NOMO-1 treated with DMSO at 0.1 percent for 48 hours (cell line): ENCODE results near the gene NR3C2.

Source experiments
- DNase-seq: peaks from one replicate; lab custom pipeline; 2025; ENCODE audit not compliant: unreplicated experiment; lab: John Stamatoyannopoulos, UW

The NR3C2 gene

DNA sequence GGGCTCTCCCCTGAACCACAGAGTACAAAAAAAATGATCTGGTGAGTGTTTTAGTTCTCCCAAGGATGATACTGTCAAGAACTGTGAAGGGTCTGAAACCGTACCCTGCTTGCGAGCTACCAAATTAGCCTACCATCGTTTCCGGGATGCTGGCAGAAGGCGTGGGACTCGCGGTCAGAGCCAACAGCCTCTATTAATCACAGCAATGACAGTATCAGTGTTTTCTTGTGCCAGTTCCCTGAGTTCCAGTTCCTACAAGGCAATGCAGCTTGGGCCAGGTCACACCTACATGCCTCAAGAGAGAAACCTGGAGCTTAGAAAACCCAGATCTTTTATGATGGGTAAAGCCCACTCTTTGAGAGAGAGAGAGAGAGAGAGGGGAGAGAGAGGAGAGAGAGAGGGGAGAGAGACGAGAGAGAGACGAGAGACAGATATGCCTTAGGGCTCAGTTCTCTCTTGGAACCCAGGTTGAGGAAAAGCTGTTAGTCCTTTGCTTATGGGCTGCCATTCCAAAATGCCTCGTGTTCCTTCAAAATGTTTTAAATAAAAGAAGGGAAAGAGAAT is 382.5 kb downstream of the NR3C2 start:
- peak; percentile 8 for DNase-seq

DNA sequence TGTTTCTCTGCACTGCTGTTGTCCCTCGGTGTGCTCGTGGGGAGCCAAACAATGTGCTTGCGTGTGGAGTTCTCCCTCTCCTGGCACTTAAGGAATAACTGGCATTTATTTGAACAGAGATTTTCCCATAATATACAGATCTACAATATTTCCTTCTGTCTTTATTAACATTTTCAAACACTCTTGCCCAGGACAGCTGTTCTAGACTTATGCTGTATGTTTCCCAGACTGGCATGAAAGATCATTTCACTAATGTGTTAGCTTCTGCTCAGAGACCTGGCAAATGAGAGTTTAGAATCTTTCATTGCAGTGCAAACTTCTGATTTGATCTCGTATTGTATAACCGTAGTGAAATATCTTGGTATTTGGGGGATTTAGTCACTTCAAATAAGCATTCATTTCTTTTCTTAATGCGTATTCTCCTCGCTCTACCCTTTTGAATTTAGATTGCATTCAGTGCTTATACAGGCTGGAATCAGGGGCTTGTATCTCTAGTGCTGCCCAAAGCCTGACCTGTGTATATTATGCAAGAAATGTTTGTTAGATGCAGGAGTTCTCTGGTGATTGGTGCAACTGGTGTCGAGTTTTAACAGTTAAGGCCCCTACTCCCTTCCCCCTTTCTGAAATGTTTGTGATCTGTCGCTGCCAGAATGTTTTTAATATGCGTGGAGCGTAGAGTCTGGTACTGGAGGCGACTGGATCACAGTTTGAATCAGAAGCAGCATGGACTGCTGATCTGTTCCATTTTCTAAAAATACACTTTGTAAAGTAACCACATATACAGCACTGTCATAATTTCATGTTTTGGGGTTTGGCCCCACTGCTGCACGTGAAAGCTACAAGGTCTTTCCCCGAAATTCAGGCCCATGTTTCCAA is 384.0 kb downstream of the NR3C2 start:
- no peak for DNase-seq

DNA sequence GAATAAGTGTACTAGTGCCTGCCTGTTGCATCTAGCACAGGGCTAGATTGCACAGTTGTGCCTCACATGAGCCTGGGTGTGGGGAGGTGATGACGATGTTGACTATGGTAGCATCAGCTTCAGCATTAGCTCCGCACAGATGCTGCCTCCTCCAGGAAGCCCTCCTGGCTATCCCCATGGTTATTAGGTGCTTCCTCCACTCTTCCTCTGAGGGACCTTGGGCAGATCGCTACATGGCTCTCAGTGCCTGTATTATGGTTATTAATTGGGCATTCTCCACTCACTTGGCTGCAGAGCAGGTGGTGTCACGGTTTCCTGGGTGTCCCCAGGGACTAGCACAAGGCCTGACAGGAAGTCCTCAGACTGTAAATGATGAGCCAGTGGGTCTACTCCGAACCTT is 384.7 kb downstream of the NR3C2 start:
- no peak for DNase-seq

DNA sequence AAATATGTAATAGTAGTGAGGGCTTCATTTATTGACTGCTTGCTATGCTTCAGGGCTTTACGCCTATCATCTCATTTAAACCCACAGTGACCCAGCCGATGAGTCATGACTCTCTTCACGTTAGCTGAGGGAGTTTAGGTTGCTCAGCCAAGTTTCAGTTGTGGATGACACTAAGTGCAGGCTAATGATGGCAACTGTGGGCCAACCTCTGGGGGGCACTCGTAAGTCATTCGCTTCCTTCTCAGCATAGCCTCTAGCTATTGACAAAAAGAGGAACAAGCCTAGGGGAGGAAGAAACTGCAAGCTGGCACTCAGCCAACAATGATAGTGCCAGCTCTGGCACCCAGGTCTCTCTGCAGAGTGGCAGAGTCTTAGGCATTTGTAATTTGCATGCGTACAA is 385.3 kb downstream of the NR3C2 start:
- peak; percentile 97 for DNase-seq

DNA sequence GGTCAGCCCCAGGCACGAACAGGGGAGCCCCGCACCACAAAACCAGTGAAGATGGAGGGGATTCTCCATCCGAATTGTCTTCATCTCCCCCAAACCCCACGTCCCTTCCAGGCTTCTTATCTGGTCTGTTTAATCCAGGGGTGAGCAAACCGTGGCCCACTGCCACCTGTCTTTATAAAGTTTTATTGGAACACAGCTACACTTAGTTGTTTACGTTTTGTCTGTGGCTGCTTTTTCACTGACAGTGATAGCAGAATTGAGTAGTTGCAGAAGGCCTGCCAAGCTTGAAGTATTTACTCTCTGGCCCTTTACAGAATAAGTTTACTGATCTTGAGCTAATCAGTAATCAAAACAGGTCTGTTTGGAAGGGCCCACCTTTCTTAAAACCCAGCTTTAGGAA is 386.4 kb downstream of the NR3C2 start:
- no peak for DNase-seq

DNA sequence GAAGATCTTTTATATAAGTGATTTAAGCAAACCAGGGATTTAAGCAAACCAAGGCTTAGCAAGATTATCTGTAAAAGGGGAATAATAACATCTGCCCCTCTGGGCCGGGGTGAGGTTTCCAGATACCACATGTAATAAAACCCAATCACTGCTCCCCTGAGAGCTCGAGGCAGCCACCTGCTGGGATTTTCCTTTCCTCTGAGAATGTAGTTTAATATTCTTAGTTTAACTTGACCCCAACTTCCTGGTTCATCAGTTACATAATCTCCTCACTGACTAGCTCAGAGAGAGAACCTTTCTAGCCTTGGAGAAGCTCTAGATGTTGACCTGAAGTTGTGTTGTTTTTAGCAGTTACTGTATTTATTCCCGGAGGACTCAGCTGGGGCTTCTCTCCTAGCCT is 387.9 kb downstream of the NR3C2 start:
- peak; percentile 46 for DNase-seq

DNA sequence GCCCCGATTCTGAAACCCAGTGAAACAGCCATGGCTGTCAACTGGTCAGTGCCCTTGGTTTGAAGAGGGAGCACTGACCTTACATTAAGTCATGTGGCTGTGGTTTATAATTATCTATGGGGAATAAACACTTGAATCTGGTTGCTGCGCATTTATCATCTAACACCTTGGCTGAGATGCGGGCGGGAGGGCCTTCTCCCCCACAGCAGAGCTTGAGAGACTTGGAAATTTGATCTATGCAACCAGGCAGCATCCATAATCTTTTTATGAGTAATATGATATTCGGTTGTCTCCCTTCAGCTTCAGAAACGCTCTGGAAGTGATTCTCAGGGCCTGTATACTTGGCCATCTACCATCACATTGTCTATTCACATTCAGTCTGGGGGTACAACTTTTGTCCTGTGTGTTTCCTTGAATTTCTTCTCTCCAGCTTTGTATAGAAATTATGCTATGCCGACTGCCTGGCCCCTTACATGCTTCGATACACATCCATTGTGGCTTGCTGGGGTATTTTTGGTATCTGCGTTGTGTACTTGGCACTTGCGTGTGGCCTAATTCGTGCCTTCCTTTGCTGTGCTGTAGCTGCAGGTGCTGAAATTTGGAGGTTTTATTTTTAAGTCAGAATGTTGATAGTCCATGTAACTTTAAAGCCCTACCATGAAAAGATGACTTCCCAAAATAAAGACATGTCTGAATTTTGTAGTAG is 388.8 kb downstream of the NR3C2 start:
- no peak for DNase-seq

DNA sequence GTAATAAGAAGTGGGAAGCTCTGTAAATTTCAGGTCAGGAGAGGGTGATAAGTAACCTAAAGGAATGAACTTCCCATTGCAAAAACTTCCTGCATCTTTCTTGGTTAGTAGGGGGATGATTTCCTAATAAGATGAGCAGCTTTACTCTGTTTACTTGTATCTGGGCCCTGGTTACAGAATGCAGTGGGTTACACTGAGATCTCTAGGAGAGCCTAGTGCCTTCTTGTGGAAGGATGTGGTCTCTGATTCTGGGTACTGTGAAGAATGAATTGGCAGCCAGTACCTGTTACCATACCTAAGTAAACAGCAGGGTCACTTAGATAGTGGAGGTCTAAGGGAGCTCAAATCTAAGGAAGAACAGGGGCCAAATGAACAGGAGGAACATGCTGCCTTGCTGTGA is 389.8 kb downstream of the NR3C2 start:
- DNase-seq, result no peak

DNA sequence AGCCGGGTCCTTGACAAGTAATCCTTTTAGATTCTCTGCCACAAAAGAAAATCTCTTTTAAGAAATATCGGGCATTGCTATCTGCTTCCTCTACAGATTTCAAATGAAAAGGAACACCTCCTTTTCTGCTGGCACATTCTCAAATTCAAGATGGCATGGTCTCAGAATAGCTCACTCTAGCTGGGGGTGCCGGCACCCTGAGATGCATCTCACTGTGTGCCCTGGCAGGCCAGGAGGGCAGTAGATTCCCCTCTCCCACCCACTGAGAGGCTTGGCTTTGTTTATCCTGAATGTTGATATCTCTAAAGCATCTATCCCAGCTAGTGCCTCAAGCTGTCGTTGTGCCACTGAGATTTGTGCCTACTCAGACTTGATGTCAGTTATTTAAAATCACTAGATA is 390.8 kb downstream of the NR3C2 start:
- DNase-seq, result no peak

DNA sequence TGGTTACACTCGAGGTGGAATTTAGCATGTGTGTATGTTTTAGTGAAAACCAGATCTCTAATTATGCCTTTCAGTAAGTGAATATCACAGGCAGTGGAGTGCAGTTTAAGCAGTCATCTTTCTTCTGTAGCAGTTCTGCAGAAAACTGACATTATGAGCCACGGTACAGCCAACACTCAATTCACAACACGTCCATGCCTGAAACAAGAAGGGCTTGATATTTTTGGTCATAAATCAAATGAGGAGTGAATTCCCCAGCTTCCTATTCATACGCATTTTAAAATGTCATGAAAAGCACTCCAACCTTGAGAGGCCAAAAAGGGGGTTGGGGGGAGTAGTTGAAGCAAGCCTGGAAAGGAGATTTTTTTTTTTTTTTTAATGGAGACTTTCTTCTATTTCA is 393.6 kb downstream of the NR3C2 start:
- no peak for DNase-seq

DNA sequence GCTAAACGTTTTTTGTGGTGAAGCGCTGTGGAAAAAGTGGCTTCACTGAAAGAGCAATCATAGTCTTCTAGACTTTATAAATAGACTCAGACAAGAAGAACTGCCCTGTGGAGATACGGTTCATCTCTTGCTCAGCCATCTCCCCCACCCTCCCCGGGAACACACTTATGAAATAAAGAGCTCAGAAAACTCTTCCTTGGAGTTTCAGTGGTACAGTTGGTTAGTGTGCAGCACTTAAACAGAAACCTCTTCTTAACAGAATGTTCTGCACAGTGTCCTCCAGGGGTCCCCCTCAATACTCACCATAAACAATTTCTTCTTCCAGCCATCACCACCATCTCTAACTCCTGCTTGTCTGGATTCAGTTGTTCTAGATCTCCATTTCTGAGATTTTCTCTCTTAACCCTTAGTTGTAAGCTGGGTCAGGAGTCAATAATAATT is 397.3 kb downstream of the NR3C2 start:
- DNase-seq, result no peak

DNA sequence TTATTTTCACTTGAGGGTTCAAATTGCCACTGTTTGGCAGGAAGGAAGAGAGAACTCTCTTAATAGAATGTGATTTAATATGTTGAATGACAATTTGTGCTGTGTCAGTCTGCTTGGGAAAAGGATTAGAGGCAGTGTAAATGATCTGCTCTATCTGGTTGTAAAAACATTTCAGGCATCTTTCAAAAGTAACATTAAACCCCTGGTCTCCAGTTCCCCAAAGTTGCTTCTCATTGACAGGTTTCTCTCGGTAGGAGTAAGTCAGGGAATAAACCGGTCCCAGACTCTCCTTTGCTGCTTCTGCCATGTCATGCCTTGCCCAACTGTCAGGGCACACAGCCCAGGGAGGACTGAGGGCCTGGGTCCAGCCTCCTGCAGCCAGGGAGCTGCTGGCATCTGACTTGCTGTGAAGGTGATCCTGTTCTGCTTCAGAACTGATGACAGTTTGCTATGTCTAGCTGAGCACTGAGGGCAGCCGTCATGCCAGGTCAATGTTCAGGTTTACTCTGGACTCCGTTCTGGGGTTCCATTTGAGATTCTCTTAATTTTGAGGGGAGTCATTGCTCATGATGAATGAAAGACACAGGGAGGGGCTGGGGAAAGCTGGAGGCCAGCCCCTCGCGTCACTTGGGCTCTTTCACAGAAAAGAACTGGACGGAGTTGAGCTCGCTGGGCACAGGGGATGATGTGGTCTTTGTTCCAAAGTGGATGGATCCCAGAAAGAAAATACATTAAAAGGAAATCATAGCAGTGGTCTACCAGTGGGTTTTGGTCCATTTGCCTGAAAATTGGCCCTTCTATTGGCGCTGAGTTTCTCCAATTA is 397.9 kb downstream of the NR3C2 start:
- DNase-seq, result no peak

DNA sequence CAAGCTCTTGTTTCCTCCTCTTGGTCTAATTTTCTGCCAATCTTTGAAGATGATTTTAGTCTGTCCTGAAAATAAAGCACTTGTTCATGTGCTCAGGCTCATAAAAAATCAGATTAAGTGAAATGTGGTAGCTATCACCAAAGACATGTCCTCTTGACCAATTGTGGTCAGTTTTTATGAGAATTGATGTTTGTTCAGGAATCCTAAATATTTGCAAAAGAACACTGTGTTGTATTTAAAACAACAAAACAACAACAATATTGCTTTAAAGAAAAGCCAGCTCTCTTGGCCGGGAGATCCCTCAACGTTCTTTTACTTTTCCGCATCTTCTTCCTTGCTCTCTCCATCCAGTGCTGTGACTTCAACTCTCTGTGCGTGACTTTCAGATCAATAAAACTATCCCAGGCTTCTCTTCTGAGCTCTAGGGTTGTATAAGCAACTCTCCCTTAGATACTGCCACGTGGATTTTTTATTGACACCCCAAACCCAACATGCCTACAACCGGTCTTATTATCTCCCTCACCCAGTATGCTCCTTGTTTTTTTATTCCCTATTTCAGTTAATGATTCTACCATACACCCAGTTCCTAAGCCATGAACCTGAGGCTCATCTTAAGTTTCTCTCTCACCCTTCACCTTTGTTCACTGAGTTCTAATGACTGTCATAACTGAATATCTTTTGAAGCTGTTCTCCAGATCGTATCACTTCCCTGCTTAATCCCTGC is 400.4 kb downstream of the NR3C2 start:
- DNase-seq, result no peak

DNA sequence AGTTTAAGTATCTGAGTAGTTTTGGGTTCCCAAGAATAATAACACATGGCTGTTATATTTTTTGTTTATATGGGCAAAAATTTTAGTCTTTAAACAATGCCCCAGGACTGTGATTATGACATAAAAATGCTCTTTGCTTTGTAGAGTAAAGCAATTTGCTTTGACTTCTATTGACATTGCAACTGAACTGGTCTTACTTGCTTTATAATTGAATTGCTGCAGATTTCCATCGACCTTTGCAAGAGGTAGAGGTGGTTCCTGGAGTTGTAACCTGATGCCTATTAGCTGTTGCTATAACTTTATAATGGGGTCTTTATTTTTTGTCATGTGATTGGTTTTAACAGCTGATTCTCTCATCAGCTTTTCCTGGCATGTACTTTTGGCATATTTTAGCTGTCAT is 407.4 kb downstream of the NR3C2 start:
- no peak for DNase-seq

DNA sequence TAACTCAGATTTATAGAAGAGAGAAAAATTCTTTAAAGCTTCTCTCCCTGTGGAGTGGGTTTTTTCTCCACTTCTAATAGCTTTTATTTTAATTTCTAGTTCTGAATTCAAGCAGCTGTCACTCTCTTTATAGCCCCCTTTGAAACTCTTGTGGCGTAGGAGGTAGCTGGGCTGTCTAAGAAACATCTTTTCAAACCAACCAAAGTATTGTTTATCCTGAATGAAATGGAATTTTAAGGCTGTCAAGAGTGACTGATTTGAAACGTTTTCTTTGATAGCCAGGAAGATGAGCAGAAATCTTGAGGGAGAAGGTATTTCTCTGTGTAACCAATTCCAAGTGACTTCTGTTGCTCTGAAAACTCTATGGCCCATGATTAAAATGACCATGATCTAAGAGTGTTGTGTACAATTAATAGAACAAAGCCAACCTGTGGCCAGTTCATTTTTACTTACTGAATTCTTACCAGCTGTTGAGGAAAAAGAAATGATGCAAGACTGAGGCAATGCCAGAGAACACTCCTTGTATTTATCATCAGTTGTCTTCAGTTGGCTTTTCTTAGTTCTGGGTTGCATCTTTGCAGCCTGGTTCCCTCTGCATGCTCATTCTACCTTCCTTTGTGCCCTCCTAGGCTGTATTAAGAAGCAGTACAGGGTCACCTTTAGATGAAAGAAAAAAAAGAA is 411.9 kb downstream of the NR3C2 start:
- no peak for DNase-seq

DNA sequence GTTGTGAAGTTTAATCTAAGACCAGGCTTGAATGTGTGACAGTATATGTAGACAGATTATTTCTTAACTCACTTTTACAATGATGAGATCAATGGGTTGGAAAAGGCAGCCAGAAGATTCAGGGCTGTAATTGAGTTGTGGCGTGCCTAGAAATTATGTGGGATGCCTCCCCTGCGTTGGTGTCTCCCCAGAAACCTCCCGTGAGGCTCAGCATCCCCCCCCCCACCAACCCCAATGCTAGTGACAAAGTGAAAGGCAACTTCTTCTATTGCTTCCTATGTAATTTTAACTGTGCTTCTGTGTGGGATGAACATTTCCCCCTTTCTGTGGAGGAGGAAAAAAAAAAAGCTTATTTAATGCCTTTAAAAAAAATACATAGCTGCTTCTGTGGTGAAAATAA is 412.4 kb downstream of the NR3C2 start:
- no peak for DNase-seq
